HG02588 (cell line): Measurements from ENCODE around the gene C20orf144.

Experiments used
- ATAC-seq: cut with Tn5 transposase; IDR thresholded peaks from one replicate; pipeline ENCODE4 v1.9.1; 2021; ENCODE audit warnings: mild to moderate bottlenecking, moderate library complexity; ENCODE audit not compliant: unreplicated experiment

C20orf144 gene

DNA sequence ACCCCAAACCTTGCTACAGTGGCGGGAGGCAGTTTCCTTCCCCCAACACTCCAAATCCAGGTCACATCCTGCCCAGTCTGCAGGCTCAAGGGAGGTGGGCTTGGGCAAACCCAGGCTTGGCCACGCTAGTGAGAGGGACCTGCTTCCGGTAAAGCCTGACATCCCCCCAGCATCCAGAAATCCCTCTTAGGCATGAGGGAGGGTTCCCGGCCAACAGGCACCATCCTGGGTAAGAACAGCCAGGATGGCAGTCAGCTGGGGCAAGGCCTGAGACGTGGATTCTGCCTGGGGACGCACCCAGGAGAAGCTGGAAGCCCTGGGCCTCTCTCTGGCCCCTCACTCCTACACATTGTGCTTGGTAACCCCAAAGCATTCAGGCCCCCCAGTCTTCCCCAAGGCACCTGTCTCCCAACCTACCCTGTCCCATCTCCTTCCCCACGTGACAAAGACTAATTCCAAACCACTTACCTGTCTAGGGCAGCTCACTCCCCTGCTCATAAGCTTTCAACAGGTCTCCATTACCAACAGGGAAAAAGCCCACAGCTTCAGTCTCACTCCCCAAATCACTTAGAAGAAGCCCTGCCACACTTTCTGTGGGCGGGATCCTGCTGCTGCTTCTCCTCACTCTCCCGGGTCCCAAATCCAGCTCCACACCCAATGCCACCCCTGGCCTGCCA lies 2.1 kb downstream of the C20orf144 start:
- ATAC-seq = no peak

DNA sequence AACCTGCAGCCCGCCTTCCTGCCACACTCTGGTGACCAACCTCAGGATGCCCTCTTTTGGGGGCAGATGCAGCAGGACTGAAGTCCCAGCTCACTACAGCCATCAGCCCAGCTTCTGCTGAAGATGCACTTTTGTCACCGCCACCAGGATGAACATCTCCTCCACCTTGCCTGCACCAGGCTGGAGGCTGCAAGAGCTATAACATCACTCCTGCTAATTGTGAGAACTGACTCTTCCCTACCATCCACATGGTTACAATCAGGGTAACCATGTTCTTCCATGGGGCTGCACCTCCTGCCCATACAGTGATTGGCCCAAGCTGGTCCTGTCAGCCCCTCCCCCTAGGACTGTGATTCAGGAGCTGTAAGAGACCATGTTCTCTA lies 2.6 kb downstream of the C20orf144 start:
- no peak for ATAC-seq

- ATAC-seq = peak; percentile 63
Observed at GRCh38 chr20:33666293-33667244, 4.4 kb downstream of the C20orf144 start, which contains the start of gene ACTL10. TSS of gene ACTL10 (plus strand) at chr20:33666943. CDS start at chr20:33667498, 555 bp downstream.

DNA sequence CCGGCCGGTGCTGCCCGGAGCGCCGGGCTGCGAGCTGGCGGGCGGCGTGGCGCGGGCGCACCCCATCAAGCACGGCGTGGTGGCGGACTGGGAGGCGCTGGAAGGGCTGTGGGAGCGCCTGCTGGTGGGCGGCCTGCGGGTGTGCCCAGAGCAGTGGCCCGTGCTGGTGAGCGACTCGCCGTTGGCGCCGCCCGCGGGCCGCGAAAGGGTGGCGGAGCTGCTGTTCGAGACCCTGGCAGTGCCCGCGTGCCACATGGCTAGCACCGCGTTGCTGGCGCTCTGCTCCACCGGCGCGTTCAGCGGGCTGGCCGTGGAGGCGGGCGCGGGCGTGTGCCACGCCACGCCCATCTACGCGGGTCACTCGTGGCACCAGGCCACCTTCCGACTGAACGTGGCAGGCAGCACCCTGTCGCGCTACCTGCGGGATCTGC lies 5.1 kb downstream of the C20orf144 start:
- peak; percentile 3 for ATAC-seq

- peak; percentile 38 for ATAC-seq
Observed at GRCh38 chr20:33667676-33668465, 5.7 kb downstream of the C20orf144 start.

DNA sequence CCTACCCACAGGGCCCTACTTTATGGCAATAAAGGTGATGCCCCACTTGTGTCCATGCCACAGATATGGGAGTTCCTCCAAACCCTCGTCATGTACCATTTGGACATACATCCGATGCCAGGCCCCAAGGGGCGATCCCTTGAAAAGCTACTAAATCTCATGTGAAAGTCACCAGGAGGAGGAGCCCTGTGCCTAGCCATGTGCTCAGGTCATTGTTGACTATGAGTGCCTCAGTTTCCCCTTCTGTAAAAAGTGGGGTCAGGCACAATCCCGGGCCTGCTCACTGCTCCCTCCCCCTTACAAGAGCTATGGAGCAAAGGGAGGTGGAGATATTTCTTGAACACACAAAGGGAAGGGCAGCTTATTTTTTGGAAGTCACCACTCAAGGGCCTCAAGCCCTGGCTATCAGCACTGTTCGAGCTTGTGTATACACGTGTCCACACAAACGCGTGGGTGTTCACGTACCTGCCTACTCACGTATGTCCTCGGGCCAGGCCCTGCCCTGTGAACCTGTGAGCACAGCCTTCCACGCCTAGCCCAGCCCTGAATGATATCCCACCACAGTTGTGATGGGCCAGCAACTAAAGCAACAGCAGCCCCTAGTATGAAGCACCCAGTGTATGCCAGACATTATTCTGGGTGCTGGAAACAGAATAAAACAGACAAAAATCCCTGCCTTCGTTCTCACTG lies 6.5 kb downstream of the C20orf144 start:
- ATAC-seq = no peak

GRCh38 chr20:33669224-33669623 lies 7.1 kb downstream of the C20orf144 start:
- no peak for ATAC-seq

GRCh38 chr20:33669873-33670640 lies 7.9 kb downstream of the C20orf144 start:
- no peak for ATAC-seq

DNA sequence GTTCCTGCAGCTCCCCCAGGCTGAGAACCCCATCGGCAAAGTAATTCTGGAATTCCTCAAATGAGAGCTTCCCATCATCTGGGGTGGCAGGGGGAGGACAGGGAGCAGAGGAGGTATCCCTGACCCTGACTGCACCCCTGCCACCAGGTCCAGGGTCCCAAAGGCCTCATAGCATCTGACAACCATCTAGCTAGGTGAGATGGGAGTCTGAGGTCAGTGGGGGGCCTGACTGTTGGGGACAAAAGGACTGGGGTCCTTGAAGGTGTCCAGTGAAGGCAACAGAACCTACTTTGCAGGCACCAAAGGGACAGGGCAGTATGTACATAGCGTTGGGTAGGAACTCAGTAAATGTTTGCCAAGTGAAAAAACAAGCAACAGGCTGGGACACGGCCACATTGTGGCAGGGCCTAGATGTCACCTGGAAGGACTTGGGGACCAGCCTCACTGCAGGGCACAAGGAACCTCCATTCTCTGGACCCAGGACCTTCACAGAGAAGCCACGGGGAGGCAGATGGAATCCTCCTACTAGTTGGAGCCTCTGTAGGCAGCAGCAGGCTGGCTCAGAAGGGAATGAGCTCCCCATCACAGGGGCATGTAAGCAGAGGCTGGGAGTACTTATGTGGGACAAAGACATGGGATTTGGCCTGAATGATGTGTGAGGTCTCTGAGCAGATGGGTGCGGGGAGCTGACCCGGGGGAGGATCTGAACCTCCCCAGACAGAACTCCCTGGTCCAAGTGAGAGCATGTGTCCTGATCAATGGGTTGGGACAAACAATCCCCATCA lies 8.8 kb downstream of the C20orf144 start:
- no peak for ATAC-seq

DNA sequence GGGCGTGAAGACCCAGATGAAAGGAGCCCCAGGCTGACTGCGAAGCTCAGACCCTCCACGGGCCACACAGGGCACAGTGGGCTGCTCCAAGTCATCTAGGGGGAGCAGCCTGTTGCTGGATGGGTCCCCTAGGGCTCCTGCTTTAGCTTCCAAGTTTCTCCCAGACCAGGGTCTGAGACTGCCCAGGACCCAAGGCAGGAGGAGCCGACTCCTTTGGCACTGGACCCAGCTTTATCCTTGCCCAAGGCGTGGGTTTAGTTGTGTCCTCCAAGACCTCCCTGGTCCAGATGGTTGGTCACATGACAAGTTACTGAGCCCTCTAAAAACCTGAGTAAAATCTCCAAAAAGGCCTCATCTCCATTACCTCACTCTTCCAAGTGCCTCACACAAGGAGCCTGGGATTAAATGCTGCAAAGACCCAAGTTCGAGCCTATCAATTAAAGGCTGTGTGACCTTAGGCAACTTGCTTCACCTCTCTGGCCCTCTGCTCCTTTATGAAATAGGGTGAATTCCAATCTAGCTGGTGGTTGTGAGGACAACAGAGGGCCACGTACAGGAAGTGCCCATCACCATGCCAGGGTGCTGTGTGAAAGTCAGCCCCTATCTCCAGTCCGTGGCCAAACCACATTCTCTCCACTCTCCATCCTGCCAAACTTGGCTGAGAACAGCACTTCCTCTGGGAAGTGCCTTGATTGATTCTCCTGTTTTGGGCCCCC lies 9.6 kb downstream of the C20orf144 start:
- no peak for ATAC-seq

- no peak for ATAC-seq
Observed at GRCh38 chr20:33672426-33673113, 10.4 kb downstream of the C20orf144 start.

DNA sequence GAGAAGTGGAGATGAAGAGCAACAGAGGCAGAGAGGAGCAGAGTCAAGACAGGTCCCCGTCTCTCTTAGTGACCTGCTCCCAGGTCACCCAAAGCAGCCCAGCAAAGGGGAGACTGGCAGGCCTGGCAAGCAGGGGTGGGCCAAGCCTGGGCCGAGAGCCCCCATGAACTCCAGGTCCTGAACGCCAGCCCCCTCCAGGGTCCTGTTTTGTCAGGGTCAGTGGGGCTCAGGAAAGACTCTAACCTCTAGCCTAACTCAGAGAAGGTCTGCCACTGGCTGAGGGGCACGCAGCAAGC lies 10.9 kb downstream of the C20orf144 start:
- no peak for ATAC-seq

- ATAC-seq = no peak
Observed at GRCh38 chr20:33673410-33674293, 11.5 kb downstream of the C20orf144 start.

DNA sequence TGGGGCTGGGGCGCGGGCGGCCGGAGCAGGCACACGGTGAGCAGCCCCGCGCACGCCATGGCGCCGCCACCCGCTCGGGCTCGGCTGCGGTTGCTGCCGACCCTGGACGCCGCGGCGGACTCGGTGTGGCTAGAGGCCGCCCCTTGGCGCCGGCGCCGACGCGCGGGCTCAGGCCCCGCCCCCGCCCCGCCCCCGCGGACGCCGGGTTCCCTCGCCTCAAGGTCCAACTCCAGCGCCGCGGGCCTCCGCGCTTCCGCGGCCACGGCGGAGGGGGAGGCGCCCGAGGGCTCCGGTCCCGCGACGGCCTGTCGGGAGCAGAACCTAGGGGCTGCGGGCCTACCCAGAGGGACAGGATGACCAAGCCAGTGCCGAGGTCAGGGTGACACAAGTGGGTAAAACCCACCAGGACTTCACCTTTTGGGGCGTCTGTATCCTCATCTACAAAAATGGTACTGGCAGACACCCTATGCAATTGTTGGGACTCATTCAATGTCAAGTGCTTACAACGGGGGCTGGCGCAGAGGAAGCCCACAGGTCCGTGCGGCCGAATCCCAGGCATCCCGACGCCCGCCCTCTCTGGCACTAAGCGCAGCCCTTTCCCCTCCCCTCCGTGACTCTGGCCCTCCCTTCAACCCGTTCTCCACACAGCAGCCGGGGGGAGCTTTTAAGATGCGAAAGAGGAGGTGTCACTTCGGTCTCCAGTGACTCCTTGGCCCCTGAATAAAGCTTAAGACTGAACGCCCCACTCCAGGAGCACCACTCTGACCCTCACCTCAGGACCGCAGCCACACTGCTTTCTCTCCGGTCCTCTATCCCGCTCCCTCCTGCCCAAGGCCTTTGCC lies 12.4 kb downstream of the C20orf144 start, which contains the start of gene NECAB3:
Gene NECAB3, minus strand, starts transcription at position 135 of the 842 bp plus-strand sequence. Its CDS starts 76 bp downstream, at position 59.
- peak; percentile 72 for ATAC-seq

GRCh38 chr20:33675136-33675959 lies 13.2 kb downstream of the C20orf144 start:
- ATAC-seq = no peak
